Sigmoid colon (tissue), 7 donors: ENCODE data around the gene CHEK1. TPM values are rescaled to one million over a fixed set of nuclear protein-coding genes. Genes with fewer than 3 reads are reported as not detected.

Experiments
- DNase-seq: peaks from one replicate; pipeline ENCODE4 v3.0.0-alpha.2; 2019
- H3K27ac ChIP-seq, 4 donors: fragments of 200-600 bp; sonication (generic); one replicate each; pipeline ENCODE4 v1.5.1; 2016 to 2019; ENCODE audit warnings: mild to moderate bottlenecking in 1 of 4
- H3K27me3 ChIP-seq, 3 donors: fragments of 200-600 bp; sonication (generic); one replicate each; pipeline ENCODE4 v1.5.1; 2019; ENCODE audit warnings: mild to moderate bottlenecking in 1 of 3
- H3K36me3 ChIP-seq, 4 donors: fragments of 200-600 bp; sonication (generic); one replicate each; pipeline ENCODE4 v1.5.1; 2016 to 2019
- H3K4me1 ChIP-seq, 4 donors: fragments of 200-600 bp; sonication (generic); one replicate each; pipeline ENCODE4 v1.5.1; 2017 to 2019
- H3K4me3 ChIP-seq, 4 donors: fragments of 200-600 bp; sonication (generic); one replicate each; pipeline ENCODE4 v1.5.1; 2017 to 2019; ENCODE audit warnings: mild to moderate bottlenecking in 2 of 4, moderate library complexity in 1 of 4
- H3K9me3 ChIP-seq, 4 donors: fragments of 200-600 bp in 3 of 4; sonication (generic) in 3 of 4; one replicate each; pipeline versions ENCODE4 v1.5.1 to v1.6.1; 2013 to 2019
- CTCF ChIP-seq, 4 experiments: fragments of 450-650 bp in 3 of 4; fragments of 200-600 bp in 1 of 4; IDR thresholded peaks; one replicate each; pipeline ENCODE4 v1.5.1; 2016 to 2019; ENCODE audit warnings: antibody characterized with exemption in 4 of 4, mild to moderate bottlenecking in 3 of 4, moderate library complexity in 2 of 4
- EP300 ChIP-seq, 4 donors: sonication (generic); formaldehyde crosslinking; IDR thresholded peaks; one replicate each; pipeline ENCODE4 v1.6.1; 2017; ENCODE audit warnings: antibody characterized with exemption in 4 of 4
- POLR2A ChIP-seq, 2 donors: fragments of 450-650 bp; IDR thresholded peaks; one replicate each; pipeline ENCODE4 v1.6.1; 2016; ENCODE audit warnings: antibody characterized with exemption in 2 of 2, mild to moderate bottlenecking in 2 of 2, moderate library complexity in 2 of 2
- POLR2AphosphoS5 ChIP-seq, 4 donors: sonication (generic); formaldehyde crosslinking; IDR thresholded peaks; one replicate each; pipeline ENCODE4 v1.6.1; 2017; ENCODE audit warnings: antibody characterized with exemption in 4 of 4
- WGBS, 2 donors: extraction: QIAGEN DNeasy Blood & Tissue Kit; methylation state at CpG; one replicate each; pipeline ENCODE4 v1.1.7; 2013; 5-methylcytosine and 5-hydroxymethylcytosine counted together
- intact Hi-C: fragments of 100-400 bp; cut with DNase I; formaldehyde crosslinking; loops from one replicate; pipeline ENCODE4 v1.15.1; 2023
- polyA plus RNA-seq, 3 donors: library from polyadenylated mRNA; stranded (reverse); fragments of 200-250 nt; gene quantifications; one replicate each; pipeline ENCODE4 v1.2.3, GENCODE V29; 2013
- total RNA-seq, 4 donors: library from RNA; depleted of rRNA; stranded (reverse); fragments of >200 nt; gene quantifications; one replicate each; pipeline ENCODE4 v1.1.0, GENCODE V29; 2016
- donor health status: healthy with polysubstance abuse.
- donor health status: Bipolar disorder and iron deficiency.
- donor health status: healthy.

CHEK1 gene
- total and polyA plus RNA-seq, 7 donors = 2.5 to 18.6 (median 8.3) TPM

- H3K27ac ChIP-seq = no peak overlapping the region
- TF ChIP-seq EP300 (IDR thresholded peaks at IDR 0.05) (no peak), POLR2AphosphoS5 (IDR thresholded peaks at IDR 0.05) (no peak), CTCF (IDR thresholded peaks at IDR 0.05) (no peak)
- H3K4me1 ChIP-seq = peaks cover 0 to 2% (median 0%) of the 10 kb centered on the region in 4 donors
- 94 to 96% methylated on average over 2 of the region's 2 CpGs for WGBS, 2 donors
- H3K36me3 ChIP-seq = peaks cover 16 to 98% (median 62%) of the 10 kb centered on the region in 4 donors
- intact Hi-C loops = no loop called here
- no peaks in the 10 kb centered on the region for H3K9me3 ChIP-seq
- no peak for DNase-seq
- H3K4me3 ChIP-seq = no peak overlapping the region
- no peaks in the 10 kb centered on the region for H3K27me3 ChIP-seq
Measured at GRCh38 chr11:125600663-125601062, 24.3 kb upstream of the CHEK1 start.

GRCh38 chr11:125603207-125603606, 21.8 kb upstream of the CHEK1 start:
- no peak for DNase-seq
- Histone ChIP-seq H3K4me3 (no peak overlapping the region), H3K4me1 (no peaks in the 10 kb centered on the region), H3K36me3 (peaks cover 30 to 100% (median 78%) of the 10 kb centered on the region in 4 donors), H3K9me3 (no peaks in the 10 kb centered on the region), H3K27ac (no peak overlapping the region), H3K27me3 (no peaks in the 10 kb centered on the region)
- intact Hi-C loops = no loop called here
- WGBS, 2 donors = 92 to 95% methylated on average over 3 of the region's 3 CpGs
- TF ChIP-seq POLR2A (IDR thresholded peaks at IDR 0.05) = no peak
- no peak for TF ChIP-seq EP300 (IDR thresholded peaks at IDR 0.05)
- no peak for TF ChIP-seq POLR2AphosphoS5 (IDR thresholded peaks at IDR 0.05)
- TF ChIP-seq CTCF (IDR thresholded peaks at IDR 0.05) = no peak

- Histone ChIP-seq H3K27ac (no peak overlapping the region), H3K9me3 (no peaks in the 10 kb centered on the region), H3K4me1 (no peaks in the 10 kb centered on the region), H3K27me3 (no peaks in the 10 kb centered on the region), H3K4me3 (no peak overlapping the region), H3K36me3 (peaks cover 30 to 100% (median 86%) of the 10 kb centered on the region in 4 donors)
- TF ChIP-seq EP300 (IDR thresholded peaks at IDR 0.05) = no peak
- no peak for TF ChIP-seq POLR2AphosphoS5 (IDR thresholded peaks at IDR 0.05)
- TF ChIP-seq CTCF (IDR thresholded peaks at IDR 0.05) = no peak
- TF ChIP-seq POLR2A (IDR thresholded peaks at IDR 0.05) = no peak
- DNase-seq = no peak
- intact Hi-C loops = no loop called here
Measured at GRCh38 chr11:125605417-125605816, 19.5 kb upstream of the CHEK1 start.

GRCh38 chr11:125609545-125609944, 15.4 kb upstream of the CHEK1 start:
- Histone ChIP-seq H3K27ac (no peak overlapping the region), H3K4me3 (no peak overlapping the region), H3K27me3 (no peaks in the 10 kb centered on the region), H3K36me3 (peaks cover 38 to 100% (median 82%) of the 10 kb centered on the region in 4 donors), H3K4me1 (no peaks in the 10 kb centered on the region), H3K9me3 (no peaks in the 10 kb centered on the region)
- intact Hi-C loops = no loop called here
- TF ChIP-seq EP300 (IDR thresholded peaks at IDR 0.05) = no peak
- no peak for TF ChIP-seq POLR2AphosphoS5 (IDR thresholded peaks at IDR 0.05)
- TF ChIP-seq POLR2A (IDR thresholded peaks at IDR 0.05) = no peak
- no peak for TF ChIP-seq CTCF (IDR thresholded peaks at IDR 0.05)
- 83 to 89% methylated on average over 7 of the region's 7 CpGs for WGBS, 2 donors
- DNase-seq = no peak

- Histone ChIP-seq H3K9me3 (no peaks in the 10 kb centered on the region), H3K4me1 (peaks cover 0 to 18% (median 2%) of the 10 kb centered on the region in 4 donors), H3K36me3 (peaks cover 30 to 83% (median 48%) of the 10 kb centered on the region in 4 donors), H3K27me3 (no peaks in the 10 kb centered on the region), H3K4me3 (no peak overlapping the region), H3K27ac (no peak overlapping the region)
- WGBS, 2 donors = 95 to 96% methylated on average over 4 of the region's 4 CpGs
- intact Hi-C loops = no loop called here
- TF ChIP-seq EP300 (IDR thresholded peaks at IDR 0.05) (no peak), POLR2A (IDR thresholded peaks at IDR 0.05) (no peak), CTCF (IDR thresholded peaks at IDR 0.05) (no peak), POLR2AphosphoS5 (IDR thresholded peaks at IDR 0.05) (no peak)
- no peak for DNase-seq
Measured at GRCh38 chr11:125618383-125618782, 6.6 kb upstream of the CHEK1 start.
